ENCODE results near the gene TEK.
"Not testable (repeated sequence)": the region's sequence is repeated elsewhere in the genome, so short reads cannot be mapped to it uniquely, and the experiment has no call there.

GRCh38 chr9:27092496-27092895 lies 16.5 kb upstream of the TEK start:
- TF ChIP-seq, protein P1, sequence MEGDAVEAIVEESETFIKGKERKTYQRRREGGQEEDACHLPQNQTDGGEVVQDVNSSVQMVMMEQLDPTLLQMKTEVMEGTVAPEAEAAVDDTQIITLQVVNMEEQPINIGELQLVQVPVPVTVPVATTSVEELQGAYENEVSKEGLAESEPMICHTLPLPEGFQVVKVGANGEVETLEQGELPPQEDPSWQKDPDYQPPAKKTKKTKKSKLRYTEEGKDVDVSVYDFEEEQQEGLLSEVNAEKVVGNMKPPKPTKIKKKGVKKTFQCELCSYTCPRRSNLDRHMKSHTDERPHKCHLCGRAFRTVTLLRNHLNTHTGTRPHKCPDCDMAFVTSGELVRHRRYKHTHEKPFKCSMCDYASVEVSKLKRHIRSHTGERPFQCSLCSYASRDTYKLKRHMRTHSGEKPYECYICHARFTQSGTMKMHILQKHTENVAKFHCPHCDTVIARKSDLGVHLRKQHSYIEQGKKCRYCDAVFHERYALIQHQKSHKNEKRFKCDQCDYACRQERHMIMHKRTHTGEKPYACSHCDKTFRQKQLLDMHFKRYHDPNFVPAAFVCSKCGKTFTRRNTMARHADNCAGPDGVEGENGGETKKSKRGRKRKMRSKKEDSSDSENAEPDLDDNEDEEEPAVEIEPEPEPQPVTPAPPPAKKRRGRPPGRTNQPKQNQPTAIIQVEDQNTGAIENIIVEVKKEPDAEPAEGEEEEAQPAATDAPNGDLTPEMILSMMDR (IDR thresholded peaks at IDR 0.05; ENCODE audit: low read depth, low read length), result not testable (repeated sequence)
- not testable (repeated sequence) for TF ChIP-seq EZH2phosphoT487 (IDR thresholded peaks at IDR 0.05; ENCODE audit: low read depth)

All from OCI-LY3 (cell line).